SK-N-SH treated with all-trans-retinoic acid at 6 μM for 48 hours (cell line): Measurements from ENCODE around the gene NCDN.

Source experiments
- ATAC-seq: fragments of 200-7000 bp; cut with Tn5 transposase; 3 replicates; pipeline ENCODE4 v1.9.1; 2020; ENCODE audit warnings: mild to moderate bottlenecking, moderate library complexity
- ARNTL ChIP-seq: fragments of 450-650 bp; formaldehyde crosslinking; IDR thresholded peaks from 2 replicates; pipeline ENCODE4 v1.5.0; 2020; ENCODE audit warnings: low read depth, mild to moderate bottlenecking, moderate library complexity, borderline replicate concordance
- BACH2 ChIP-seq: fragments of 250-450 bp; sonication (Bioruptor Pico); IDR thresholded peaks from 2 replicates; pipeline ENCODE4 v1.9.0; 2021; ENCODE audit warnings: mild to moderate bottlenecking, borderline replicate concordance
- CSDC2 ChIP-seq: fragments of 250-450 bp; sonication (Bioruptor Pico); IDR thresholded peaks from 2 replicates; pipeline ENCODE4 v1.5.0; 2020; ENCODE audit warnings: mild to moderate bottlenecking, moderate library complexity
- ESRRG ChIP-seq: fragments of 250-450 bp; sonication (Bioruptor Pico); IDR thresholded peaks from 2 replicates; pipeline ENCODE4 v1.6.1; 2021; ENCODE audit warnings: mild to moderate bottlenecking
- GLIS3 ChIP-seq: fragments of 250-450 bp; sonication (Bioruptor Pico); IDR thresholded peaks from 2 replicates; pipeline ENCODE4 v1.5.0; 2020; ENCODE audit warnings: mild to moderate bottlenecking, moderate library complexity
- ISL1 ChIP-seq: fragments of 250-450 bp; sonication (Bioruptor Pico); IDR thresholded peaks from 2 replicates; pipeline ENCODE4 v2.1.2; 2022; ENCODE audit warnings: mild to moderate bottlenecking, moderate library complexity
- OSR1 ChIP-seq: fragments of 250-450 bp; sonication (Bioruptor Pico); IDR thresholded peaks from 2 replicates; pipeline ENCODE4 v1.8.0; 2022; ENCODE audit warnings: moderate library complexity, mild to moderate bottlenecking, inconsistent platforms
- POU6F1 ChIP-seq: fragments of 250-450 bp; sonication (Bioruptor Pico); IDR thresholded peaks from 2 replicates; pipeline ENCODE4 v1.8.0; 2021; ENCODE audit warnings: low read depth, mild to moderate bottlenecking, moderate library complexity, borderline replicate concordance
- PPARA ChIP-seq: fragments of 250-450 bp; sonication (Bioruptor Pico); IDR thresholded peaks from 2 replicates; pipeline ENCODE4 v1.5.0; 2020; ENCODE audit warnings: mild to moderate bottlenecking, borderline replicate concordance
- RARB ChIP-seq: fragments of 250-450 bp; sonication (Bioruptor Pico); IDR thresholded peaks from 2 replicates; pipeline ENCODE4 v1.8.0; 2021; ENCODE audit warnings: mild to moderate bottlenecking, moderate library complexity
- SNAI2 ChIP-seq: fragments of 250-450 bp; sonication (Bioruptor Pico); IDR thresholded peaks from 2 replicates; pipeline ENCODE4 v1.5.0; 2020; ENCODE audit warnings: mild to moderate bottlenecking, moderate library complexity
- TCF4 ChIP-seq: fragments of 250-450 bp; sonication (Bioruptor Pico); IDR thresholded peaks from 2 replicates; pipeline ENCODE4 v1.8.0; 2021; ENCODE audit warnings: mild to moderate bottlenecking, moderate library complexity, borderline replicate concordance
- ZC3H10 ChIP-seq: fragments of 250-450 bp; sonication (Bioruptor Pico); IDR thresholded peaks from 2 replicates; pipeline ENCODE4 v1.5.1; 2021; ENCODE audit warnings: mild to moderate bottlenecking, moderate library complexity
- ZFP3 ChIP-seq: fragments of 250-450 bp; sonication (Bioruptor Pico); IDR thresholded peaks from 2 replicates; pipeline ENCODE4 v1.5.0; 2020; ENCODE audit warnings: mild to moderate bottlenecking, moderate library complexity
- ZFP30 ChIP-seq: fragments of 450-650 bp; formaldehyde crosslinking; IDR thresholded peaks from 2 replicates; pipeline ENCODE4 v1.5.0; 2022; ENCODE audit warnings: mild to moderate bottlenecking, moderate library complexity
- ZNF565 ChIP-seq: fragments of 450-650 bp; formaldehyde crosslinking; conservative IDR thresholded peaks from 2 replicates; pipeline ENCODE4 v1.5.0; 2020; ENCODE audit warnings: low read depth, mild to moderate bottlenecking, moderate library complexity
- ZNF70 ChIP-seq: fragments of 450-650 bp; formaldehyde crosslinking; IDR thresholded peaks from 2 replicates; pipeline ENCODE4 v1.5.0; 2020; ENCODE audit warnings: mild to moderate bottlenecking, moderate library complexity
- ZNF8 ChIP-seq: fragments of 450-650 bp; formaldehyde crosslinking; IDR thresholded peaks from 2 replicates; pipeline ENCODE4 v1.5.0; 2020; ENCODE audit warnings: mild to moderate bottlenecking, moderate library complexity
- TF ChIP-seq, protein P1 (sequence below): fragments of 250-450 bp; sonication (Bioruptor Pico); IDR thresholded peaks from 2 replicates; pipeline ENCODE4 v1.8.0; 2020; ENCODE audit warnings: mild to moderate bottlenecking, moderate library complexity, borderline replicate concordance
- TF ChIP-seq, protein P2 (sequence below): fragments of 250-450 bp; sonication (Bioruptor Pico); IDR thresholded peaks from 2 replicates; pipeline ENCODE4 v1.5.0; 2020; ENCODE audit warnings: mild to moderate bottlenecking, moderate library complexity
- TF ChIP-seq, protein P3 (sequence below): fragments of 250-450 bp; sonication (Bioruptor Pico); IDR thresholded peaks from 2 replicates; pipeline ENCODE4 v1.5.1; 2020; ENCODE audit warnings: low read depth, mild to moderate bottlenecking, moderate library complexity

Gene NCDN

DNA sequence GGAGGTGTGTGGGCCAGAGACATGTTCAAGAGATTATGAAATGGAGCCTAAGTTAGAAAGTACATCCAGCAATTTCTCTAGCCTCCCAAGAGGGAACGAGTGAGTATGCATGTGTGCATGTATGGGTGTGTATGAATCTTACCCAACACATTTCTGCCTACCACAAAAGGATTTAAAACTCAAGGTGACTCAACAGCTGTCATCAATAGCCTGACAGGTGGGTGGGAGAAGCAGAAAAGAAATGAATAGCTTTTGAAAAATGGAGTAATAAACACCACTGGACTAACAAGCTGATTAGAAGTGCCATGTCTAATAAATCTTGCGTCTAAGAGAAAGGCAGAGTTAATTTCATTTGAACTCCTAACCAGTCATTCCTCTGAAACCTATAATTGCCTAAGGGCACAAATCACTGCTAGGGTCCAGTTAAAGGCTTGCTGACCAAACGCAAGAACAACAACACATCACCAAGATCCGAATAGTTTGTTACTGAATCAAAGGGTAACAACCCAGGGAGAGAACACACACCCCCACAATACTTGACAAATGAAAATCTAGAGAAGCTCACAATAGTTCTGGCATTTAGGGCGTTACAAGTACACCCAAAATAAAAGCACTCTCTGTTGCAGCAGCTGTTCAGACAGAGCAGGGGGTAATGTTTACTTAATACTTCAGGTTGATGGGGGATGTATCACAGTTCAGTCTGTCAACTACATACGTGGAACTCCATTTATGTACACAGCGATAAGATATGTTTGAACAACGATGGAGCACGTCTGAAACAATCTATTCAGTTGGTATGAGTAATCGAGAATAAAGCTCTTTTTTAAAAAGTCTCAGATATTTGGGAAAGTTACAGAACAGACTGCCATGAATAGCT is 1.8 kb upstream of the NCDN start:
- ATAC-seq, result no peak

GRCh38 chr1:35556484-35557117 is 998 bp upstream of the NCDN start:
- TF ChIP-seq ESRRG (CRISPR knock-in tag), result no peak
- TF ChIP-seq, protein P1, sequence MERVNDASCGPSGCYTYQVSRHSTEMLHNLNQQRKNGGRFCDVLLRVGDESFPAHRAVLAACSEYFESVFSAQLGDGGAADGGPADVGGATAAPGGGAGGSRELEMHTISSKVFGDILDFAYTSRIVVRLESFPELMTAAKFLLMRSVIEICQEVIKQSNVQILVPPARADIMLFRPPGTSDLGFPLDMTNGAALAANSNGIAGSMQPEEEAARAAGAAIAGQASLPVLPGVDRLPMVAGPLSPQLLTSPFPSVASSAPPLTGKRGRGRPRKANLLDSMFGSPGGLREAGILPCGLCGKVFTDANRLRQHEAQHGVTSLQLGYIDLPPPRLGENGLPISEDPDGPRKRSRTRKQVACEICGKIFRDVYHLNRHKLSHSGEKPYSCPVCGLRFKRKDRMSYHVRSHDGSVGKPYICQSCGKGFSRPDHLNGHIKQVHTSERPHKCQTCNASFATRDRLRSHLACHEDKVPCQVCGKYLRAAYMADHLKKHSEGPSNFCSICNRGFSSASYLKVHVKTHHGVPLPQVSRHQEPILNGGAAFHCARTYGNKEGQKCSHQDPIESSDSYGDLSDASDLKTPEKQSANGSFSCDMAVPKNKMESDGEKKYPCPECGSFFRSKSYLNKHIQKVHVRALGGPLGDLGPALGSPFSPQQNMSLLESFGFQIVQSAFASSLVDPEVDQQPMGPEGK (CRISPR knock-in tag), result no peak
- TF ChIP-seq, protein P2, sequence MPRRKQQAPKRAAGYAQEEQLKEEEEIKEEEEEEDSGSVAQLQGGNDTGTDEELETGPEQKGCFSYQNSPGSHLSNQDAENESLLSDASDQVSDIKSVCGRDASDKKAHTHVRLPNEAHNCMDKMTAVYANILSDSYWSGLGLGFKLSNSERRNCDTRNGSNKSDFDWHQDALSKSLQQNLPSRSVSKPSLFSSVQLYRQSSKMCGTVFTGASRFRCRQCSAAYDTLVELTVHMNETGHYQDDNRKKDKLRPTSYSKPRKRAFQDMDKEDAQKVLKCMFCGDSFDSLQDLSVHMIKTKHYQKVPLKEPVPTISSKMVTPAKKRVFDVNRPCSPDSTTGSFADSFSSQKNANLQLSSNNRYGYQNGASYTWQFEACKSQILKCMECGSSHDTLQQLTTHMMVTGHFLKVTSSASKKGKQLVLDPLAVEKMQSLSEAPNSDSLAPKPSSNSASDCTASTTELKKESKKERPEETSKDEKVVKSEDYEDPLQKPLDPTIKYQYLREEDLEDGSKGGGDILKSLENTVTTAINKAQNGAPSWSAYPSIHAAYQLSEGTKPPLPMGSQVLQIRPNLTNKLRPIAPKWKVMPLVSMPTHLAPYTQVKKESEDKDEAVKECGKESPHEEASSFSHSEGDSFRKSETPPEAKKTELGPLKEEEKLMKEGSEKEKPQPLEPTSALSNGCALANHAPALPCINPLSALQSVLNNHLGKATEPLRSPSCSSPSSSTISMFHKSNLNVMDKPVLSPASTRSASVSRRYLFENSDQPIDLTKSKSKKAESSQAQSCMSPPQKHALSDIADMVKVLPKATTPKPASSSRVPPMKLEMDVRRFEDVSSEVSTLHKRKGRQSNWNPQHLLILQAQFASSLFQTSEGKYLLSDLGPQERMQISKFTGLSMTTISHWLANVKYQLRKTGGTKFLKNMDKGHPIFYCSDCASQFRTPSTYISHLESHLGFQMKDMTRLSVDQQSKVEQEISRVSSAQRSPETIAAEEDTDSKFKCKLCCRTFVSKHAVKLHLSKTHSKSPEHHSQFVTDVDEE (CRISPR knock-in tag), result no peak
- TF ChIP-seq ZC3H10 (CRISPR knock-in tag), result no peak
- TF ChIP-seq CSDC2 (CRISPR knock-in tag), result no peak
- ATAC-seq, result no peak

More for the DNA sequence above, 1.8 kb upstream of the NCDN start:
- TF ChIP-seq ZFP3 (CRISPR knock-in tag) (no peak), ISL1 (no peak), GLIS3 (no peak), ARNTL (CRISPR knock-in tag) (no peak), ZNF8 (CRISPR knock-in tag) (no peak), PPARA (no peak), CSDC2 (CRISPR knock-in tag) (no peak), TCF4 (CRISPR knock-in tag) (no peak), POU6F1 (CRISPR knock-in tag) (no peak), ESRRG (CRISPR knock-in tag) (no peak), OSR1 (CRISPR knock-in tag) (no peak), ZNF565 (CRISPR knock-in tag) (no peak), BACH2 (CRISPR knock-in tag) (no peak), SNAI2 (CRISPR knock-in tag) (no peak), ZFP30 (CRISPR knock-in tag) (no peak), ZNF70 (CRISPR knock-in tag) (no peak), RARB (CRISPR knock-in tag) (no peak)
- TF ChIP-seq, protein P3, sequence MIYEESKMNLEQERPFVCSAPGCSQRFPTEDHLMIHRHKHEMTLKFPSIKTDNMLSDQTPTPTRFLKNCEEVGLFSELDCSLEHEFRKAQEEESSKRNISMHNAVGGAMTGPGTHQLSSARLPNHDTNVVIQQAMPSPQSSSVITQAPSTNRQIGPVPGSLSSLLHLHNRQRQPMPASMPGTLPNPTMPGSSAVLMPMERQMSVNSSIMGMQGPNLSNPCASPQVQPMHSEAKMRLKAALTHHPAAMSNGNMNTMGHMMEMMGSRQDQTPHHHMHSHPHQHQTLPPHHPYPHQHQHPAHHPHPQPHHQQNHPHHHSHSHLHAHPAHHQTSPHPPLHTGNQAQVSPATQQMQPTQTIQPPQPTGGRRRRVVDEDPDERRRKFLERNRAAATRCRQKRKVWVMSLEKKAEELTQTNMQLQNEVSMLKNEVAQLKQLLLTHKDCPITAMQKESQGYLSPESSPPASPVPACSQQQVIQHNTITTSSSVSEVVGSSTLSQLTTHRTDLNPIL (CRISPR knock-in tag), result no peak
- TF ChIP-seq, protein P2 (CRISPR knock-in tag), result no peak
